Activated T-helper 1 cell treated with Interleukin-2 at 50 U/mL for 16 hours (primary cell): Measurements from ENCODE around the gene HSD11B2.

Source experiments
- DNase-seq: peaks from one replicate; pipeline ENCODE4 v3.0.0-alpha.2; 2020; ENCODE audit warnings: low read depth

The HSD11B2 gene

DNA sequence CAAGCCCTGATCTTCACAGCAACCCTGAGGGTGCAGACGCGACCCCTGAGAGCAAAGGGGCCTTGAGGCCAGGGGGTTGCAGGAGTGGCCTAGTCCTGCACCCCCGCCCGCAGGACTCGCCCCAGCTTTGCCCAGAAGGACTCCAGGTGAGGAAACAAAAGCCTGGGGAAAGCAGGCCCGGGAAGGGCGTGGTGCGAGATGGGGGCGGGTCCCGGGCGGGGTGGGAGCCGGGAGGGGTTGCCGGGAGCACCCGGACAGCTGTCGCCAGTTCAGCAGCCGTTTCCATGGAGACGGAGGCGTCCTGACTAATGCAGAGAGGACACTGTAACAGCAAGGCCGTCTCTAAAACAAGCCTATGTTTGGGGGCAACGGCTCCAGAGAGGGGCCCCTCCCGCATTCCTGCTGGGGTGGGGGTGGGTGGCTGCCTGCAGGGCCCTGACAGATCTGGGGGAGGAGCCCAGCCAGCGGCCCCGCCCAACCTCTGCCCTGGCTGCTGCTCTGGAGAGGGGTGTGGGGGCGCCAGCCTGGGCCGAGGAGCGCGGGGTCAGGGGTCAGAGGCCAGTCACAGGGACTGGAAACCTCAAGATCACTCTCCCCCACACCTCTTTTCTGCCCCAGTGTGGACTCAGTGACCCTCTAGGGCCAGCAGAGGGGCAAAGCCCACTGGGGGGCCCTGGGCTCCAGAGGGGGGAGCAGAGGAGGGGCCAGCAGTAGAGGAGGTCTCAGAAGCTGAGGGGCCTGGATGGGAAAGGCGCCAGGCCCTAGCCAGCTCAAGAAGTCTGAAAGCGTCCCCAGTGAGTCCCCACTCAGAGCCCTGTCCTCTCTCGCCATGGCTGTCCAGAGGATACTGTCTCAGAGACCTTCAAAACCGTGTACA, 34.5 kb upstream of the HSD11B2 start:
- DNase-seq: no peak

DNA sequence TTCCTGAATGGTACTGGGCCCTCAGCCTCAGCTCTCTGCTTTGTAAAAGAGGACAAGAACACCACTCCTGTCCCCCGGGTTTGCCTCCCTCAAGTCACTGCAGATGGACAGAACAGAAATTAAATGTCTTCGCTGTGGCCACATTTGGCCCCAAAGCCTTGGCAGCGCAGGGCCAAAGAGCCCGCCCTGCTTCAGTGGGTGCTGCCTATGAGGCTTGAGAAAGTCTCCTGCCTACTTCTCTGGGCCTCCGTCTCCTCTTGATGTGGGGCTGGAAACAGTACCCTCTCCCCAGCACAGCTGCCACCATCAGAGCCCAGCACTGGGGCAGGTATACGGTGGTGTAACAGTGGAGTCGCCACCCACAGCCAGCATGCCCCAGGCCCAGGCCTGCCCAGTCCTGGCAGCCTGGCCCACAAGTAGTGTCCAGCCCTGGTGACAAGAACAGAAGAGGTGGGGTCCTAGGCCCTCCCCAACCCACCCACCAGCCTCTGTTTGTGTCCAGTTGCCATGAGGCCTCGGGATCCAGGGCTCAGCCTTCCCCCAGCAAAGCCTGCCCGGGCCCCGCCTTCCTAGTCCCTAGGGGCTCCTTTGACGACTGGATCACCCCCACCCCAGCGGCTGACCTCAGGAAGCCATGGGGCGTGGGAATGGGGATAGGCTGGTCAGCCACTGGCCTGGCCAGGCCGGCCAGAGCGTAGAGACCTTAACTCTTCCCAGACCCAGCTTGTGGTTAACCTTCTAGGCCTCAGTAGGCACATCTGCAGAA, 33.7 kb upstream of the HSD11B2 start:
- no peak for DNase-seq

DNA sequence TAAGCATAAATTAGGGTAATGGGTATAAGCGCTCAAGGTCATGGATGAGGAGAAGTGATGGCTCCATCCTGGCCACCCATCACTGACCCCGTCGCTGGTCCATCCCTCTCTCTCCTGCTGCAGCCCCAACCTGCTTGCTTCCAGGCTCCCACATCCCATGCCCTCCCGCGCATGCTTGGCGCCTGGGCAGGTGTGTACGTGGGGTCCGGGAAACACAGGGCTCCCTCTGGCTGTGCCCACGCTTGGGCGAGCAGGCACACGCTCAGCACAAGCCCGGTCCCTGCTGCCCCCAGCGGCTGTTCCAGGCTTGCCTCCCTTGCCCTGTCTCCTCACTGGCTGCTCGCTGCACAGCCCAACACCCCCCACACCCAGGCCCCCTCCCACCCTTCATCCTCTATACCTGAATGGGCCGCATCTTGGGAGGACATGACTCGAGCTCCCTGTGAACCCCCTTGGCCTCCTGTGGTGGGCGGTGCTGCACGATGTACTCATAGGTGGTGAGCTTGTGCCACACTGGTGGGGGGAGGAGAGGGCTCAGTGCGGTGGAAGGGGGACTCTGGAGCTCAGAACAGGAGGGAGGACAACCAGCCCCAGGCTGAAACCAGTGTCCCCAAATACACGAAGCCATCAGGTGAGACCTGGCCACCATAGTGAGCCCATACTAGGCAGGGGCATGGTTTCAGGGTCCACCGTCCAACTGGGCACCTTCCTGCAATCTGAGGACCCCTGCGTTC, 32.9 kb upstream of the HSD11B2 start:
- DNase-seq: no peak

DNA sequence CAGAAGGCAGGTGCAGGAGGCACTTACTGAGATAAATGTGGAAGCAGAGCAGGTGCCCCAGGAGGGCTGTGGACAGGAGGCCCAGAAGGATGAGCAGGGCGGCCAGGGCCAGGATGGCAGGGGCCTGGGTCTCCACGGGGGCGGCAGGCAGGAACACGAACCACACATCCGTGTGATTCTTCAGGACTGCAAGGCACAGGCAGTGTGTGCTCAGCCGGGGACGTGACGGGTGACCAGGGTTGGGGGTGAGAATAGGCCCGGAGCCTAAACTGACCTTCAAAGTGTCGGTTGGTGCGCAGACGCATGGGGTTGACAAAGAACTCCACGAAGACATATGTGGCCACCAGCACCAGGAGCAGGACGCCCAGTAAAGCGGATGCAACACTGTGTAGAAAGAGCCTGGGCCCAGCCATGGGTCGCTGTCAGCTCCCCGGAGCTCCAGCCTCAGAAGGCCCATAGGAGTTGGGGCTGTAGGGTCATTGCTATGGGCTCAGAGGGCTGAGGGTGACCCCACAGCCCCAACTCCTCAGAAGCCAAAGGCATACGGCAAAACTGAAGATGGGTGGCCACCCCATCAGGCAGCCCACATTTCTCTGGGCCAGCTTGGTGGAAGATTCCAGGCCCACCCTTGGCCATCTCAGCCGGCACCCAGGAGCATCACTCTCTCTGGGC, 32.2 kb upstream of the HSD11B2 start:
- no peak for DNase-seq

DNA sequence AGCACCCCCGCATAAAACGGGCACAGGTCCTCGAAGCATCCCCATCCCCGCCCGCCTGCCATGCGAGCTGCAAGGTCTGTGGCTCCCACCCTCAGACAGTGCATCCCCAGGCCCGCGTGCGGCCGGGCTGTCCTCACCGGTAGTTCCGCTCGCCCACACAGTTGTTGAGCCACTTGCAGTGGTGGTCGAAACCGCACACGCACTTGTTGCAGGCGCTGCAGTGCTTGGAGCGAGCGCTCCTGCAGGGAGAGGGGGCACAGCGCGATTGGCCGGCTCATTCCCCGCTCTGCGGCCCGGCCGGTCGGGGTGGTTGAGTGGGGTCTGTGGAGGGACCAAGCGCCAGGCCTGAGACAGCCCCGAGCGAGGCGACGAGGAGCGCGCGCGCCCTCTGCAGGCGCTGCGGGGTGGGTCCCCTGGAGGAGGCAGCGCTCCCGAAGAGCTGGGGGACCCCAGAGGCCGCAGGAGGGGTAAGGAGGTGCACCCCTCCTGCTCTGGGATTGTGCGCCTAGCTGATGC, 31.6 kb upstream of the HSD11B2 start:
- DNase-seq: peak; percentile 13

DNA sequence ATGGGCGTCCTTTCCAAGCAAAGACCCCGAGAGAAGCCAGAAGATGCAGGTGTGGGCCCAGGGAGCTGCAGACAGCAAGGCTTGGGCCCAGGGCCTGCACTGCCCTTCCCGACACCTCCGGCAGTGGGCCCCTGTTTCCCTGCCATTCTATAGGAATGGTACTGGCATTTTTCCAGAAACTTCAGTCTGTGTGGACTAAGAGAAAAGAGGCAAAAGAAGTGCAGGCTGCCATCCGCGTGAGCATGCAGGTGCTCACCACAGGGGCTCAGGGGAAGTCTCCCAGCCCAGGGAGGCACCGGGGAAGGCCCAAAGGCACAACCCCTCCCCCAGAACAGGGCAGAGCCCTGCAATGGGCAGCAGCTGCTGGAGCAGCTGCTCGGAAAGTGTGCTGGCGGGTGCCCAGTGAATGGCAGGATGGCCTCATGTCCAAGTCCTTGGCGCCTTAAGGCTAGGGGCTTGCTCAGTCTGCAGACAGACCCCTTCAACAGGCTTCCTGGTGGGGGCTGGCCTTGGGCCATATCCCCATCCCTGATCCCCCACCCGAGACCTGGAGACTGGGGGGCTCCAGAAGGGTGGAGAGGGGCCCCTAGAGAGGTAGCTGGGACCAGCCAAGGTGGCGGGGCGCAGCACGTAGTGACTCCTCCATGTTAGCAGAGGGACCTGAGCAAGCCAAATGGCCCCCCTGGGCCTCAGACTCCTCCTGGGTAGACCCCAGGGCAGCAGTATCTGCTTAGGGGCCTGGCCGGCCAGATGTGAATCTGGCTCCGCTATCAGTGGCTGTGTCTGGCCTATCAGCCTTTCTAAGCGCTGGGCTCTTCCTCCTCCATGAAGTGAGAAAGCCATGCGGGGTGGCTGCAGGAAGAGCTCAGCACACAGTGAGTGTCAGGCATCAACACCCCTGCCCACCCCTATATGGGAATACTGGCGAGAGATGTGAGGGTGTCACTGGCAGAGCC, 30.9 kb upstream of the HSD11B2 start:
- DNase-seq: no peak

DNA sequence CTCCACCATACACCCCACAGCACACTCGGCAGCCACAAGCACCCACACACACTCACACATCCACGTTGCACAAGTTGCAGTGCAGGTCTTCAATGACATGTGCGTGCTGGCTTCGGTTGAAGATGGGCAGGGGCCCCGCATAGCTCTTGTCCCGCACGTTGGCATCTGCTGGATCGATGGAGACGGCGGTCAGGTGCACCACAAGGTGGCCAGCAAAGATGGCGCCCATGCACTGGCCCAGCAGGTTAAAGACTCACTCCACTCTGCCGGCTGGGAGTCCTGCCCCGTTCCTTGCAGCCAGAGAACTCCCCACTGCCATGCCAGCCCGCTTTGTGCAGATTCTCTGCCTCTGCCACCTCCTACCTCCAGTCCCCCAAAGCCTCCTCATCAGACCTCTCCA, 30.0 kb upstream of the HSD11B2 start:
- DNase-seq: no peak

DNA sequence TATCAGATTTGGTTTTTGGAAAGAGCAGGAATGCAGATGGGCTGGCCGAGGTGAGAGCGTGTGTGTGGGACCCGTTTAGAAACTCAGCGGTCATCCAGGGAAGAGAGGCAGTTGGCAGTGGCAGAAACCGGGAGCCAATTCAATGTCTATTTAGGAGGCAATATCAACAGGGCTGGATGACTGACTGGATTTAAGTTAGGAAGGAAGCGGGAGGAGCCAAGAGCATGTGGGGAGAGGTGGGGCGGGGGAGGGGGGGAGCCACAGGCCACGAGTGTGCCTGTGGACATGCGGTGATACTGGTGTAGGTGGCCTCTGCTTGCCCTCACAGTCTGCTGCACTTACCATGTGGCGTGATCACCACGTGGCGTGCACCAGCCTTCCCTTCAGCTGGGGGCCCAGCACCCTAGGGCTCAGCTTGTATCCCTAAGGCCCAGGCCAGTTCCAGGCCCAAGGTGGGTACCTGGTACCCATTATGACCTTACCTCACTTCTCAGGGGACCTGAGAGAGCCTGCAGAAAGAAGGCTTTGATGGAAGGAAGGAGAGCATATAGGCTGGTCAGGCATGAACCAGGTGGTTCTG, 26.9 kb upstream of the HSD11B2 start:
- DNase-seq: no peak

DNA sequence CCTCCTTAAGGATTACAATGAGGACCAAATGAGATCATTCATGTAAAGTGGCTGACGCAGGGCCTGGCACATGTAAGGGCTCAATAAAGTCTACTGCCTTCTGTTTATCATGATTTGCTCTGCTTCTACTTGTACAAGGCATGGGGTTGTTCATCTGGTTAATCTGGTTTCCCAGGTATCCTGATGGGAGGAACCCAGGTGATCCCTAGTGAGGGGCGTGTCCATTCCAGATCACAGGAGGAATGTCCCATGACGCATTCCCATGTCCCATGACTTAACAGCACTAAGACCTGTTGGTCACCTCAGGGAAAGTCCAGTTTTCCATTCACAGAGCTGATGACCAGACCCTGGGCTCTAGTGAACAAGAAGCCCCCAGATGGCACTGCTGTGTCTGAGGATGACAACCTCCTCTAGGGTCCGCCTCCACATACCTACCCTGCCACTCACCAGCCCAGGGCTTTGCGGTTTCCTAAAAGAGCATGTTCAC, 26.1 kb upstream of the HSD11B2 start:
- DNase-seq: no peak

DNA sequence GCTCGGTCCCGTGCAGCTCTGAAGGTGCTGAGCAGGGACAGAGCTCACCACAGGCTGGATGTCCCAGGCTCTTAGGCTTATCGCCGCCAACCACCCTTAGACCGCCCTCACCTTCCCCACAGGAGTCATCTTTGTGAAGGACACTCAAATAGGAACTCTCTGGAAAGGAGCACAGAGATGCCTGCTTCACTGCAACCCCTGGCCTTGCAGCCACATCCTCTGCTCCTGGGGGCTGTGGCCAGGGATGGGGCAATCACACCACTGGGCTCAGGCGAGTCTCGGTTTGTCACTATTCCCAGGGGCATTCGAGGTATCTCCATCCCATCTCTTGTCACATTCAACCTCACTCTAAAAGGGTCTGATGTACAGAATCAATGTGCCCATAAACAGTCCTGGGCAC, 25.6 kb upstream of the HSD11B2 start:
- DNase-seq: no peak

DNA sequence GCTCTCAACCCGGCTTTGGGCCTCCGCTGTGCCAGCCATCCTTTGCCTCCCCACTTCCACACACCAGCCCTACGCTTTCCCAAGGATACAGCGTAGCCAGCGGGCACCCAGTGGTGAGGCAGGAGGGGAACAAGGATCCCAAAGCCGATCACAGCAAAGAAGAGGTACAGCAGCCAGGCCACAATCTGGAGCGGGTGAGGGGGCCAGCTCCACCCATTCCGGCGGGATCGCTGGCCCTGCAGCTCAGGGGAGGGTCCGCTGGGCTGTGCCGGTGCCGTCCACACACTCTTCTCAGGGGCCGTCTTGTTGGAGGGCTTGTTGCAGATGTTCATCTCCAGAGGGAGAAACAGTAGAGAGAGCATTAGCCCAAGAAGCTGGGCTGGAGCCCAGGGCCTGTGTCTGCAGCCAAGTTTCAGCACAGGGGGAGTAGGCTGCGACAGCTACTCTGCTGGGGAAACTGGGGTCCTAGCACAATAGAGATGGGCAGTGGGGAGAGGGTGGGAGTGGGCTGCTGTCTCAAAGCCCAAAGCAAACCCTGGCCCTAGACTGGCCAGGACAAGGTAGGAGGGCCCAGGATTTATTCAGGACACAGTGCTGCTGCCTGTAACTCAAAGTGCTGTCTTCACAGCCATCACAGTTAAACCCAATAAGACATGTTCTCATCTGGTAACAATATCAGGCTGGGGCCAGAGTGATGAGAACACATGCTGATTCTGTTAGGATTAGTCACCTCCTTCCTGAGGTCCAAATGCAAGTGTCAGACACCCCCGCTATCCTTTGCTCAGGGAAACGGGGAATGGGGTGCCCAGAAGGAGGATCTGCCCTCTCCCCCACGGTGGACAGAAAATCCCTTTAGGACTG, 24.6 kb upstream of the HSD11B2 start:
- no peak for DNase-seq

DNA sequence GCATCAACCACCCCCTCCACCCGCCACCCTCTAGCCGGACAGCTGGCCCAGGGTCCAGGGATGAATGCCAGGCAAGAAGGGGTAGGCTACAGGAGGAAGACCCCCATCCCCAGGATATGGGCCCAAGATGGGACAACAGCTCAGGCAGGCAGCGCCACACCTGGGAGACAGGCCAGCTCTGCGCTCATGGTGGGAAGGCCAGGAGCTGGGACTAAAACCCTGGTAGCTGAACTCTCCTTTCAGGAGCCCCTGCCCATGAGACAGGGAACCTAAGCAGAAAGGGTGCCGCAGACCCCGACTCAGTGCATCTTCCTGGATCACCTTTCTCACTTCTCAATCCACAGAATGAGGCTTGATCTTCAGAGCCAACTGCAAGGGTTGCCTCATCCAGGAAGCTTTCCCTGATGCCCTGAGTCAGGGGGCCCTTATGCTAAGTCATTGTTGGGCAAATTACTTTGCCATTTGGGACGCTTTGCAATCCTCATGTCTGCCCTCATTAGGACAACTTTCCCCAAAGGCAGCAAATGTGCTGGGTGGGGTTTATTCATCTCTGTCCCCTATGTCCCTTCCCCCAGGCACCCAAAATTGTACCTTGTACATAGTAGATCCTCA, 23.6 kb upstream of the HSD11B2 start:
- DNase-seq: no peak

DNA sequence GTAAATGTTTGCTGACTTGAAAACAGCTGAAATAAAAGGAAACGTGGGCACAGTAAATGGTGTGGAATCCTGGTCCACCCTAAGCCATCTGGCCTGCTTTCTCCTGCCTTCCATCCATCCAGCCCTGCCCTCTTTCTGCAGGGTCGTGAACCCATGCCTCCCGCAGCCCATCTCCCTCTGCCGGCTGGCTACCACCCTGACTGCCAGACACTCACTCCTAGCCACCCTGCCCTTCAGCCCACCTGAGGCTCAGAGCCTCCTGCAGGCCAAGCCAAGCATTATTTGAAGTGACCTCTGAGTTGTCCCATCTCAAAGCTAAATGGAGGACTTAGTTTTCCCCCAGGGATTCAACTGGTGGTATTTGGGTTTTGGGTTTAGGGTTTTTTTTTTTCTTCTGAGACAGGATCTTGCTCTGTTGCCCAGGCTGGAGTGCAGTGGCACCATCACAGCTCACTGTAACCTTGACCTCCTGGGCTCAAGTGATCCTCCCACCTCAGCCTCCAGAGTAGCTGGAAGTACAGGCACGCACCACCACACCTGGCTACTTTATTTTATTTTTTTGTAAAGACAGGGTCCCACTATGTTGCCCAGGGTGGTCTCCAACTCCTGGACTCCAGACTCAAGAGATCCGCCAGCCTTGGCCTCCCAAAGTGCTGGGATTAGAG, 23.0 kb upstream of the HSD11B2 start:
- no peak for DNase-seq

DNA sequence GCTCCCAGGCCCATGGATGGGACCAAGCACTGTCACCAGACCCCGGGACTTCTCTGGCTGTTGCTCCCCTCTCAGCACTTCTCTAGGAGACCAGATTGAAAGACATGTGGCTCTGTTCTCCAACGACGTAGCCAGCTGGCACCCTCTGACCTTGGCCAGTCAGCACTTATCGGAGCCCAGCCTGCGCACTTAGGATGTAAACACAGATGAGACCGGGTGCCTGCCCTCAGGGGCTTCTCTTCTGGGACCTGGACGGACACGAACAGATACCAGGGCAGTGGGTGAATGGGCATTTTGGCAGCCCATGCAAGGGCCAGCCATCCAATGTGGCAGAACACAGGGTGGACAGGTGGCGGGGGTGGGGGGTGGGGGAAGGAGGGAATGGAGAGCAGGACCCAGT, 21.3 kb upstream of the HSD11B2 start:
- DNase-seq: no peak

DNA sequence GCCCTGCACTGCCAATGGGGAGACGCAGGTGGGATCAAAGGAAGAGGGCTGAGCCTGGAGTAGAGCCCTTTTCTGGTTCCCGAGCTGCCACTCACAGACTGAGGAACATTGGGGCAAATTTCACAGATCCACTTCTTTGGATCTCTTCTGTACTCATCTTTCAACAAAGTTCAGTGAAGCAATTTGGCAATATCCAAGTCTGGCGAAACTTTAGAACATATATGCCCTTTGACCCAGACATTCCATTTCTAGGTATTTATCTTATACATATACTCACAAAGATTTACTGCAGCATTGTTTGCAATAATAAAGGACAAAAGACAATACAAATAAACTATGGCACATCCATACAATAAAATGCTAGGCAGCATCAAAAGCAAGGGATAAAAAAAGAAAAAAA, 19.6 kb upstream of the HSD11B2 start:
- DNase-seq: no peak

DNA sequence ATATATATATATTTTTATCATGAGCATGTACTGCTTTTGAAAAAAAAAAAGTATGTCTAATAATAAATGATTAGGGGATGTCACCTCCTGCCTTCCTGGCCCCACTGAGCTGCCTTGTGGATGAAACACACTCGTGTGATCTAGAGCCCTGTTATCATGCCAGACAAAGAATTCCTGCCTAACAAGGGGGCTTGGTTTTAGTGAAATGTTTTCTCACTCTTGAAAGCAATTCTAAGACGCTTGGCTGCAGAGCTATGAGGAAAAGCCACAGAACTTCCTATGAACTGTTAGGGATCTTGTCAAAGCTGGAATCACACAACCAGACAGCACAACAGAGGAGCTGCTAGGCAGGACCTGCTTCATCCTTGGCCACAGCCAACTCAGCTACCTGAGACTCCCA, 18.6 kb upstream of the HSD11B2 start:
- no peak for DNase-seq

DNA sequence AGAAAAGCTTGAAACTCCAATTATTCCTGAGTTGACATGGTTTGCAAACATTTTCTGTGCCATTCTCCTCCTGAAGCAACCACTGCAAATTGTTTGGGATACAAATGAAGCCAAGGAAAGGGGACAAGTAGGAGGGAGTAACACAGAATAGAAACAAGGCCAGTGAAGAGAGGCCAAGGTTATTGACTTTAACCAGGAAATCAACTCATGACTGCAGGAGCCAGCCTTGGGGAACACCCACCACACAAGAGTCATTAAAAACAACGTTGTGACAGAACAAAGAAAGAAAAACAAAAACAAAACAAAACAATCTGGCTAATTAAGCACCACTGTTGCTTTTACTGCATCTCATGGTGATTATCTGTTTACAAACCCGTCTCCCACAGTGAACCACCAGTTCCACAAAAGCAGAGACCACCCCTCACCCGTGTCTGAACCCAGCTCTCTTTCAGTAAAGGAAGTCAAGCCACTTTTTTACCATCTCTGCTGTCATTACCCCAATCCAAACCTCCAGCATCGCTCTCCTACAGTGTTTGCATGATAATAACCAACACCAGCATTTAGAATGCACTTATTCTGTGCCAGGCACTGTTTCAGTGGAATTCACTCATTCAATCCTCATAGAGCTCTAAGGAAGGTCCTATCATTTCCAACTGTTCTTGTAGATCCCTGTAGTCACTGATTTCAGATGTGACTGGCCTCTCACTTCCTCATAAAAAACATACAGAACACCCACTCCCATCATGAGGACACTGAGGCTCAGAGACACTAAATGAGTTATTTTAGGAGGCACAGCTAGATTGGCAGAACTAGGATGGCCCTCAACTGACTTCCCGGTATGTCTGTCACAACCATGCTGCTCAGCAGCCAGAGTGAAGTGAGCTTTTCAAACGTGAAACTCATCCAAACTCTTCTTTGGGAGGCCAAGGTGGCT, 16.7 kb upstream of the HSD11B2 start:
- DNase-seq: no peak
